Esophagus muscularis mucosa (tissue), 3 donors: ENCODE measurements around the gene PASK.

Experiments used
- CTCF ChIP-seq, 3 experiments: fragments of 200-600 bp in 2 of 3; fragments of 450-650 bp in 1 of 3; sonication (generic) in 2 of 3; IDR thresholded peaks; one replicate each; pipeline ENCODE4 v1.5.1; 2017 to 2019; ENCODE audit warnings: antibody characterized with exemption in 3 of 3, mild to moderate bottlenecking in 2 of 3, moderate library complexity in 1 of 3
- POLR2AphosphoS5 ChIP-seq, 2 donors: sonication (generic); formaldehyde crosslinking; IDR thresholded peaks; one replicate each; pipeline ENCODE4 v1.6.1; 2017; ENCODE audit warnings: antibody characterized with exemption in 2 of 2

GRCh38 chr2:241153616-241154015 lies 4.3 kb upstream of the PASK start:
- no peak for TF ChIP-seq CTCF (IDR thresholded peaks at IDR 0.05)
- no peak for TF ChIP-seq POLR2AphosphoS5 (IDR thresholded peaks at IDR 0.05)
